ENCODE results near the gene WFS1. TPM values are rescaled to one million over a fixed set of nuclear protein-coding genes. Genes with fewer than 3 reads are reported as not detected.

The WFS1 gene
- total and polyA plus RNA-seq, 2 of the 13 experiments (the other 11 are each of a cell fraction or from before 2014, with no cell fraction given): 39.1 to 42.2 TPM

DNA sequence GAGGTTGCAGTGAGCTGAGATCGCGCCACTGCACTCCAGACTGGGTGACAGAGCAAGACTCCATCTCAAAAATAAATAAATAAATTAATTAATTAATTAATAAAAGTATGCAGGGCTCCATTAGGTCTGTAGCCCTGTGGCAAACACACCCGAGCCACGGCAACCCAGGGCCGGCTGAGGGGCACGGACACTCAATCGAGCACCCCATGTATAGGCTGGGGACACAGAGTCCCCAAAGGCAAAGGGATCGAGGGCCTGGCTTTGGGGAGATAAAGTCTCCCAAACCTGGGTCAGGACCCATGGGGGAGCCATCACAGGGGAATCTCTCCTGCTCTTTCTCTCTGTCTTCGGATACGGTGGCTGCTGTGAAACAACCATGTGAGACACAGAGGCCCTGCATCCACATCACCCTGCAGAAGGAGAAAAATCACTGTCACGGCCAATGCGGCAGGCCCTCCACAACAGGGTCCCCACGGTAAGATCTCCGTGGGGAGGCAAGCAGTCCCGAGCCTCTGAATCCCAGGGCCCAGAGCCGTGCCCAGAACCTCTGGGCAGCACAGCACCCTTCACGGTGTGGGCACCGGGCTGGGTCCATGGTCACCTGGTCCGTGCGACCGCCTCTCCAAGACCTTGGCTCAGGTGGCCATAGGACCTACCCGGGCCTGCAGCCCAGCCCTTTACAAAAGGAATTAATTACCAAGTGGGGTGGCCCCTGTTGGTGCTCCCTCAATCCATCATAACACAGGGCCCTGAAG lies 81.8 kb downstream of the WFS1 start:
- FAIRE-seq (no peak), DNase-seq (ENCODE audit: low spot score) (no peak), ATAC-seq (no peak)
- TF ChIP-seq, protein P1, sequence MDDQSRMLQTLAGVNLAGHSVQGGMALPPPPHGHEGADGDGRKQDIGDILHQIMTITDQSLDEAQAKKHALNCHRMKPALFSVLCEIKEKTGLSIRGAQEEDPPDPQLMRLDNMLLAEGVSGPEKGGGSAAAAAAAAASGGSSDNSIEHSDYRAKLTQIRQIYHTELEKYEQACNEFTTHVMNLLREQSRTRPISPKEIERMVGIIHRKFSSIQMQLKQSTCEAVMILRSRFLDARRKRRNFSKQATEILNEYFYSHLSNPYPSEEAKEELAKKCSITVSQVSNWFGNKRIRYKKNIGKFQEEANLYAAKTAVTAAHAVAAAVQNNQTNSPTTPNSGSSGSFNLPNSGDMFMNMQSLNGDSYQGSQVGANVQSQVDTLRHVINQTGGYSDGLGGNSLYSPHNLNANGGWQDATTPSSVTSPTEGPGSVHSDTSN (CRISPR knock-in tag; IDR thresholded peaks at IDR 0.05; ENCODE audit: borderline replicate concordance): no peak
- TF ChIP-seq PLRG1 (conservative IDR thresholded peaks at IDR 0.05) (no peak), ETV6 (CRISPR knock-in tag; conservative IDR thresholded peaks at IDR 0.05) (no peak), PHF8 (CRISPR knock-in tag; IDR thresholded peaks at IDR 0.05) (no peak), ZNF652 (CRISPR knock-in tag; IDR thresholded peaks at IDR 0.05; ENCODE audit: borderline replicate concordance, low read depth) (no peak), ZFP62 (CRISPR knock-in tag; IDR thresholded peaks at IDR 0.05) (no peak), ZNF263 (CRISPR knock-in tag; IDR thresholded peaks at IDR 0.05) (no peak), ZMAT3 (CRISPR knock-in tag; conservative IDR thresholded peaks at IDR 0.05) (no peak), ZNF891 (CRISPR knock-in tag; IDR thresholded peaks at IDR 0.05) (no peak), GATA4 (IDR thresholded peaks at IDR 0.05; ENCODE audit: borderline replicate concordance, low read depth) (no peak), ZFP90 (CRISPR knock-in tag; IDR thresholded peaks at IDR 0.05; ENCODE audit: borderline replicate concordance) (no peak)
- TF ChIP-seq, protein P2, sequence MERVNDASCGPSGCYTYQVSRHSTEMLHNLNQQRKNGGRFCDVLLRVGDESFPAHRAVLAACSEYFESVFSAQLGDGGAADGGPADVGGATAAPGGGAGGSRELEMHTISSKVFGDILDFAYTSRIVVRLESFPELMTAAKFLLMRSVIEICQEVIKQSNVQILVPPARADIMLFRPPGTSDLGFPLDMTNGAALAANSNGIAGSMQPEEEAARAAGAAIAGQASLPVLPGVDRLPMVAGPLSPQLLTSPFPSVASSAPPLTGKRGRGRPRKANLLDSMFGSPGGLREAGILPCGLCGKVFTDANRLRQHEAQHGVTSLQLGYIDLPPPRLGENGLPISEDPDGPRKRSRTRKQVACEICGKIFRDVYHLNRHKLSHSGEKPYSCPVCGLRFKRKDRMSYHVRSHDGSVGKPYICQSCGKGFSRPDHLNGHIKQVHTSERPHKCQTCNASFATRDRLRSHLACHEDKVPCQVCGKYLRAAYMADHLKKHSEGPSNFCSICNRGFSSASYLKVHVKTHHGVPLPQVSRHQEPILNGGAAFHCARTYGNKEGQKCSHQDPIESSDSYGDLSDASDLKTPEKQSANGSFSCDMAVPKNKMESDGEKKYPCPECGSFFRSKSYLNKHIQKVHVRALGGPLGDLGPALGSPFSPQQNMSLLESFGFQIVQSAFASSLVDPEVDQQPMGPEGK (CRISPR knock-in tag; IDR thresholded peaks at IDR 0.05): no peak
- TF ChIP-seq, protein P3, sequence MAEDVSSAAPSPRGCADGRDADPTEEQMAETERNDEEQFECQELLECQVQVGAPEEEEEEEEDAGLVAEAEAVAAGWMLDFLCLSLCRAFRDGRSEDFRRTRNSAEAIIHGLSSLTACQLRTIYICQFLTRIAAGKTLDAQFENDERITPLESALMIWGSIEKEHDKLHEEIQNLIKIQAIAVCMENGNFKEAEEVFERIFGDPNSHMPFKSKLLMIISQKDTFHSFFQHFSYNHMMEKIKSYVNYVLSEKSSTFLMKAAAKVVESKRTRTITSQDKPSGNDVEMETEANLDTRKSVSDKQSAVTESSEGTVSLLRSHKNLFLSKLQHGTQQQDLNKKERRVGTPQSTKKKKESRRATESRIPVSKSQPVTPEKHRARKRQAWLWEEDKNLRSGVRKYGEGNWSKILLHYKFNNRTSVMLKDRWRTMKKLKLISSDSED (CRISPR knock-in tag; IDR thresholded peaks at IDR 0.05): no peak
- no TSS peak for BruUV-seq (replicated peaks)
- Histone ChIP-seq H3K79me2 (ENCODE audit: insufficient read depth, low read length) (no peaks in the 10 kb centered on the region), H3K4me3 (replicated peaks in 1 of 3; ENCODE audit: insufficient read depth in 1 of 3, low read depth in 2 of 3, low read length in 3 of 3) (no peak overlapping the region), H3K4me2 (ENCODE audit: low read depth, low read length) (no peak overlapping the region), H3K27ac (ENCODE audit: extremely low read length, insufficient read depth, low read length) (no peak overlapping the region), H3K36me3 (replicated peaks in 1 of 2; ENCODE audit: control insufficient read depth in 1 of 2, insufficient read depth in 2 of 2, low read length in 2 of 2) (no peaks in the 10 kb centered on the region), H3K27me3 (ENCODE audit: control insufficient read depth in 1 of 2, insufficient read depth in 2 of 2, low read length in 2 of 2) (peaks cover 12 to 65% of the 10 kb centered on the region in 2 experiments; a peak in 4 of 5 replicates), H3K4me1 (ENCODE audit: insufficient read depth, low read length) (no peaks in the 10 kb centered on the region), H3K9me3 (ENCODE audit: low read length) (no peaks in the 10 kb centered on the region), H2AFZ (ENCODE audit: low read length) (no peak overlapping the region), H4K20me1 (ENCODE audit: insufficient read depth, low read length) (no peaks in the 10 kb centered on the region), H3K9ac (ENCODE audit: insufficient read depth, low read depth, low read length) (no peak overlapping the region)
- 39% methylated on average over 7 of the region's 22 CpGs for WGBS (ENCODE audit: low lambda C conversion rate)
- in situ Hi-C loops (cut with HindIII; ENCODE audit: extremely low pct_ligation_motif_present, low pct_unique_long_range_greater_than_20kb) (no loop called here), intact Hi-C loops (cut with micrococcal nuclease; ENCODE audit: unreplicated experiment) (no loop called here)
- POLR2A ChIA-PET: no interaction called here
- CTCF ChIA-PET (ENCODE audit: low intra/inter-chr PET ratio, low total read pairs): no interaction called here
